Measurements from ENCODE around the gene DPP6. TPM values are rescaled to one million over a fixed set of nuclear protein-coding genes. Genes with fewer than 3 reads are reported as not detected.

Gene DPP6
- total RNA-seq, 3 donors from 2014 or later (not counting 1 experiment from before 2014, with no cell fraction given) = not detected

GRCh38 chr7:154709840-154710520 is 657.8 kb downstream of the DPP6 start:
- no peak overlapping the region for H3K27ac Mint-ChIP-seq
- Histone ChIP-seq H3K4me3 (ENCODE audit: low read length) (no peak overlapping the region), H3K36me3 (ENCODE audit: control insufficient read depth, insufficient read depth, low read length) (no peaks in the 10 kb centered on the region), H3K27ac (ENCODE audit: low read length) (no peak overlapping the region), H3K4me1 (ENCODE audit: control insufficient read depth, insufficient read depth, low read length) (no peaks in the 10 kb centered on the region), H3K27me3 (ENCODE audit: control insufficient read depth, insufficient read depth, low read length) (no peaks in the 10 kb centered on the region), H3K9me3 (ENCODE audit: control insufficient read depth, insufficient read depth, low read length) (peaks cover 6% of the 10 kb centered on the region)
- no peak for ATAC-seq
- no peaks in the 10 kb centered on the region for H3K36me3 Mint-ChIP-seq
- DNase-seq = no peak
- H3K4me3 Mint-ChIP-seq = no peak overlapping the region
- intact Hi-C loops (cut with micrococcal nuclease) = no loop called here
- peaks cover 11% of the 10 kb centered on the region in 2 donors for H3K9me3 Mint-ChIP-seq
- no peaks in the 10 kb centered on the region for H3K27me3 Mint-ChIP-seq (ENCODE audit: low read depth in 2 of 2)
- 72% methylated on average over 6 of the region's 6 CpGs for WGBS (ENCODE audit: insufficient coverage)
- no peaks in the 10 kb centered on the region for H3K4me1 Mint-ChIP-seq
- TF ChIP-seq, protein P1, sequence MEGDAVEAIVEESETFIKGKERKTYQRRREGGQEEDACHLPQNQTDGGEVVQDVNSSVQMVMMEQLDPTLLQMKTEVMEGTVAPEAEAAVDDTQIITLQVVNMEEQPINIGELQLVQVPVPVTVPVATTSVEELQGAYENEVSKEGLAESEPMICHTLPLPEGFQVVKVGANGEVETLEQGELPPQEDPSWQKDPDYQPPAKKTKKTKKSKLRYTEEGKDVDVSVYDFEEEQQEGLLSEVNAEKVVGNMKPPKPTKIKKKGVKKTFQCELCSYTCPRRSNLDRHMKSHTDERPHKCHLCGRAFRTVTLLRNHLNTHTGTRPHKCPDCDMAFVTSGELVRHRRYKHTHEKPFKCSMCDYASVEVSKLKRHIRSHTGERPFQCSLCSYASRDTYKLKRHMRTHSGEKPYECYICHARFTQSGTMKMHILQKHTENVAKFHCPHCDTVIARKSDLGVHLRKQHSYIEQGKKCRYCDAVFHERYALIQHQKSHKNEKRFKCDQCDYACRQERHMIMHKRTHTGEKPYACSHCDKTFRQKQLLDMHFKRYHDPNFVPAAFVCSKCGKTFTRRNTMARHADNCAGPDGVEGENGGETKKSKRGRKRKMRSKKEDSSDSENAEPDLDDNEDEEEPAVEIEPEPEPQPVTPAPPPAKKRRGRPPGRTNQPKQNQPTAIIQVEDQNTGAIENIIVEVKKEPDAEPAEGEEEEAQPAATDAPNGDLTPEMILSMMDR (IDR thresholded peaks at IDR 0.05) = no peak

GRCh38 chr7:154720016-154720415 is 667.8 kb downstream of the DPP6 start:
- no peaks in the 10 kb centered on the region for H3K36me3 ChIP-seq (ENCODE audit: control insufficient read depth, insufficient read depth, low read length)
- H3K27ac Mint-ChIP-seq = no peak overlapping the region
- H3K4me1 ChIP-seq (ENCODE audit: control insufficient read depth, insufficient read depth, low read length) = no peaks in the 10 kb centered on the region
- TF ChIP-seq, protein P1 (IDR thresholded peaks at IDR 0.05) = no peak
- H3K9me3 Mint-ChIP-seq = peaks cover 11 to 23% of the 10 kb centered on the region in 2 donors
- H3K27me3 Mint-ChIP-seq (ENCODE audit: low read depth in 2 of 2) = no peaks in the 10 kb centered on the region
- H3K9me3 ChIP-seq (ENCODE audit: control insufficient read depth, insufficient read depth, low read length) = no peaks in the 10 kb centered on the region
- WGBS (ENCODE audit: insufficient coverage) = 72% methylated on average over 5 of the region's 5 CpGs
- no peak overlapping the region for H3K27ac ChIP-seq (ENCODE audit: low read length)
- no peaks in the 10 kb centered on the region for H3K27me3 ChIP-seq (ENCODE audit: control insufficient read depth, insufficient read depth, low read length)
- peaks cover 0 to 4% of the 10 kb centered on the region in 2 donors for H3K4me1 Mint-ChIP-seq
- intact Hi-C loops (cut with micrococcal nuclease) = no loop called here
- no peak for DNase-seq
- H3K4me3 Mint-ChIP-seq = no peak overlapping the region
- no peak for ATAC-seq
- H3K4me3 ChIP-seq (ENCODE audit: low read length) = no peak overlapping the region
- H3K36me3 Mint-ChIP-seq = no peaks in the 10 kb centered on the region

- Mint-ChIP-seq H3K36me3 (no peaks in the 10 kb centered on the region), H3K4me1 (peaks cover 0 to 4% of the 10 kb centered on the region in 2 donors), H3K27ac (no peak overlapping the region), H3K27me3 (ENCODE audit: low read depth in 2 of 2) (no peaks in the 10 kb centered on the region), H3K4me3 (no peak overlapping the region), H3K9me3 (peaks cover 11 to 22% of the 10 kb centered on the region in 2 donors)
- H3K9me3 ChIP-seq (ENCODE audit: control insufficient read depth, insufficient read depth, low read length) = peaks cover 4% of the 10 kb centered on the region
- H3K4me1 ChIP-seq (ENCODE audit: control insufficient read depth, insufficient read depth, low read length) = no peaks in the 10 kb centered on the region
- TF ChIP-seq, protein P1 (IDR thresholded peaks at IDR 0.05) = no peak
- H3K4me3 ChIP-seq (ENCODE audit: low read length) = no peak overlapping the region
- DNase-seq = no peak
- H3K27me3 ChIP-seq (ENCODE audit: control insufficient read depth, insufficient read depth, low read length) = no peaks in the 10 kb centered on the region
- no peak for ATAC-seq
- no peaks in the 10 kb centered on the region for H3K36me3 ChIP-seq (ENCODE audit: control insufficient read depth, insufficient read depth, low read length)
- WGBS (ENCODE audit: insufficient coverage) = 81% methylated on average over 7 of the region's 7 CpGs
- H3K27ac ChIP-seq (ENCODE audit: low read length) = no peak overlapping the region
- intact Hi-C loops (cut with micrococcal nuclease) = no loop called here
These were observed 668.9 kb downstream of the DPP6 start for GRCh38 chr7:154721086-154721485.

DNA sequence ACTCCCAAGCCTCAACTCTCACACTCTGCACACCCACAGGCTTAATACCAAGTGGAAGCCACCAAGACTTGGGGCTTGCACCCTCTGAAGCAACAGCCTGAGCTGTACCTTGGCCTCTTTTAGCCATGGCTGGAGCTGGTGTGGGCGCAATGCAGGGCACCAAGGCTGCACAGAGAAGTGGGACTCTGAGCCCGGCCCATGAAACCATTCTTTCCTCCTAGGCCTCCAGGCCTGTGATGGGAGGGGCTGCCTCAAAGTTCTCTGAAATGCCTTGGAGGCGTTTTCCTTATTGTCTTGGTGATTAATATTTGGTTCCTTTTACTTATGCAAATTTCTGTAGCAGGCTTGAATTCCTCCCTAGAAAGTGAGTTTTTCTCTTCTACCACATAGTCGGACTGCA is 674.2 kb downstream of the DPP6 start:
- Histone ChIP-seq H3K4me1 (ENCODE audit: control insufficient read depth, insufficient read depth, low read length) (no peaks in the 10 kb centered on the region), H3K27ac (ENCODE audit: low read length) (no peak overlapping the region), H3K27me3 (ENCODE audit: control insufficient read depth, insufficient read depth, low read length) (no peaks in the 10 kb centered on the region), H3K36me3 (ENCODE audit: control insufficient read depth, insufficient read depth, low read length) (no peaks in the 10 kb centered on the region), H3K4me3 (ENCODE audit: low read length) (no peak overlapping the region), H3K9me3 (ENCODE audit: control insufficient read depth, insufficient read depth, low read length) (peaks cover 8% of the 10 kb centered on the region)
- TF ChIP-seq, protein P1 (IDR thresholded peaks at IDR 0.05) = no peak
- Mint-ChIP-seq H3K9me3 (peaks cover 6 to 13% of the 10 kb centered on the region in 2 donors), H3K27me3 (ENCODE audit: low read depth in 2 of 2) (no peaks in the 10 kb centered on the region), H3K27ac (no peak overlapping the region), H3K4me1 (no peaks in the 10 kb centered on the region), H3K36me3 (peaks cover 9% of the 10 kb centered on the region), H3K4me3 (no peak overlapping the region)
- WGBS (ENCODE audit: insufficient coverage) = 78% methylated on average over 4 of the region's 4 CpGs
- DNase-seq (no peak), ATAC-seq (no peak)
- intact Hi-C loops (cut with micrococcal nuclease) = no loop called here

Data from natural killer cell (primary cell).